ENCODE results near the gene ALMS1. TPM values are rescaled to one million over a fixed set of nuclear protein-coding genes. Genes with fewer than 3 reads are reported as not detected.

ALMS1 gene
- total and polyA plus RNA-seq, 2 of the 8 experiments (the other 6 are each of a cell fraction or from before 2014, with no cell fraction given), result 21.8 to 45.6 TPM

- Histone ChIP-seq H3K9ac (replicated peaks in 1 of 4; ENCODE audit: extremely low read depth in 1 of 4, low read depth in 3 of 4, low read length in 3 of 4) (no peak overlapping the region), H3K27me3 (replicated peaks in 1 of 4; ENCODE audit: control insufficient read depth in 3 of 4, extremely low read depth in 1 of 4, insufficient read depth in 3 of 4, low read length in 3 of 4) (no peaks in the 10 kb centered on the region), H4K91ac (replicated peaks; ENCODE audit: insufficient read length, low read length) (no peak overlapping the region), H3K23ac (ENCODE audit: insufficient read length) (no peak overlapping the region), H2BK12ac (ENCODE audit: low read depth, low read length) (no peak overlapping the region), H2BK5ac (ENCODE audit: low read depth, low read length) (no peak overlapping the region), H3K23me2 (ENCODE audit: low read depth, low read length) (no peaks in the 10 kb centered on the region), H4K8ac (ENCODE audit: extremely low read depth, insufficient read depth, low read length) (no peak overlapping the region), H3K4me1 (replicated peaks in 1 of 4; ENCODE audit: control insufficient read depth in 3 of 4, insufficient read depth in 4 of 4, low read length in 3 of 4) (peaks cover 0 to 3% (median 1%) of the 10 kb centered on the region in 4 experiments; a peak in 1 of 7 replicates), H2BK120ac (replicated peaks; ENCODE audit: low read depth, low read length) (no peak overlapping the region), H3K14ac (ENCODE audit: insufficient read length) (no peak overlapping the region), H3K79me2 (ENCODE audit: control insufficient read depth in 1 of 2, insufficient read depth in 2 of 2, low read length in 2 of 2) (no peaks in the 10 kb centered on the region), H4K20me1 (replicated peaks in 1 of 2; ENCODE audit: control insufficient read depth in 1 of 2, insufficient read depth in 2 of 2, low read length in 2 of 2) (no peaks in the 10 kb centered on the region), H3K4ac (replicated peaks; ENCODE audit: insufficient read length, low read depth, low read length) (no peak overlapping the region), H2AK5ac (ENCODE audit: low read depth, low read length) (no peak overlapping the region), H3K4me3 (ENCODE audit: extremely low read depth in 1 of 4, insufficient read depth in 2 of 4, low read depth in 3 of 4, low read length in 4 of 4) (no peak overlapping the region), H4K5ac (ENCODE audit: insufficient read length, low read depth, low read length) (no peak overlapping the region), H3K56ac (replicated peaks; ENCODE audit: insufficient read length, low read depth, low read length) (no peak overlapping the region), H3K36me3 (ENCODE audit: control insufficient read depth in 2 of 4, insufficient read depth in 4 of 4, low read length in 3 of 4) (no peaks in the 10 kb centered on the region), H3K4me2 (ENCODE audit: insufficient read depth in 1 of 2, low read depth in 2 of 2, low read length in 2 of 2) (no peak overlapping the region), H2AFZ (ENCODE audit: low read length) (no peak overlapping the region), H3K18ac (ENCODE audit: extremely low read depth, low read length) (no peak overlapping the region), H3K9me3 (ENCODE audit: insufficient read depth in 2 of 2, low read depth in 1 of 2, low read length in 1 of 2) (no peaks in the 10 kb centered on the region), H3K27ac (ENCODE audit: low read depth, low read length) (no peak overlapping the region), H2BK20ac (ENCODE audit: low read length) (no peak overlapping the region), H3K79me1 (ENCODE audit: low read depth, low read length) (no peaks in the 10 kb centered on the region), H2BK15ac (ENCODE audit: low read length) (no peak overlapping the region)
- no peak for FAIRE-seq
- 93% methylated on average over 2 of the region's 2 CpGs; no CpG with 5 or more reads in 1 of the 2 experiments for WGBS, 2 experiments (ENCODE audit: extremely low coverage in 1 of 2, insufficient coverage in 1 of 2, insufficient read length in 1 of 2, insufficient replicate concordance in 2 of 2, low coverage in 1 of 2, low lambda C conversion rate in 2 of 2, missing lambda C conversion rate in 1 of 2)
- ChIA-PET POLR2A (ENCODE audit: partially characterized antibody) (no interaction called here), CTCF (ENCODE audit: partially characterized antibody) (interaction anchor here (0.6 to 2.1 kb wide), 2 partner anchors 9 to 13 kb away, joined by 3 to 11 read pairs; no protein-coding TSS in a partner anchor)
- TF ChIP-seq KDM4A (IDR thresholded peaks at IDR 0.05; ENCODE audit: low read depth, low read length, severe bottlenecking) (no peak), CBX8 (IDR thresholded peaks at IDR 0.05; ENCODE audit: borderline replicate concordance, low read depth, low read length) (no peak), SP1 (IDR thresholded peaks at IDR 0.05; ENCODE audit: low read depth, low read length) (no peak), SUZ12 (IDR thresholded peaks at IDR 0.05; ENCODE audit: low read length) (no peak)
- no peak for DNase-seq (ENCODE audit: low read depth in 1 of 2, low spot score in 2 of 2)
Measured at GRCh38 chr2:73368781-73369180, 16.9 kb upstream of the ALMS1 start.
